HL-60 (cell line): ENCODE results near the gene C1orf105.

Source experiments
- CTCF ChIP-seq: IDR thresholded peaks from one replicate; pipeline ENCODE4 v1.5.1; 2011; ENCODE audit warnings: low read length, control low read depth, inconsistent platforms; ENCODE audit not compliant: insufficient read depth
- REST ChIP-seq: IDR thresholded peaks from 2 replicates; pipeline ENCODE4 v1.6.1; 2012; ENCODE audit warnings: low read depth; ENCODE audit not compliant: insufficient replicate concordance

- no peak for TF ChIP-seq CTCF
- TF ChIP-seq REST = no peak
Observed at GRCh38 chr1:172469717-172470116, 49.2 kb downstream of the C1orf105 start.
